BE2C (cell line): ENCODE measurements around the gene CTSK.
"Not testable (repeated sequence)": the region's sequence is repeated elsewhere in the genome, so short reads cannot be mapped to it uniquely, and the experiment has no call there.

Experiments used
- DNase-seq: peaks from one replicate; pipeline ENCODE4 v3.0.0-alpha.2; 2020
- H3K27me3 ChIP-seq: fragments of 250-450 bp; sonication (Bioruptor Pico); 2 replicates; pipeline ENCODE4 v1.5.1; 2020; ENCODE audit warnings: mild to moderate bottlenecking
- H3K36me3 ChIP-seq: fragments of 250-450 bp; sonication (Bioruptor Pico); 2 replicates; pipeline ENCODE4 v1.5.1; 2020; ENCODE audit warnings: mild to moderate bottlenecking
- H3K4me1 ChIP-seq: fragments of 250-450 bp; sonication (Bioruptor Pico); 2 replicates; pipeline ENCODE4 v1.5.1; 2020
- H3K4me3 ChIP-seq: 2 replicates; pipeline ENCODE4 v1.5.1; 2011; ENCODE audit warnings: low read depth, low read length
- H3K9me3 ChIP-seq: fragments of 250-450 bp; sonication (Bioruptor Pico); 2 replicates; pipeline ENCODE4 v1.5.1; 2020
- CTCF ChIP-seq: IDR thresholded peaks from 2 replicates; pipeline ENCODE4 v1.5.1; 2012; ENCODE audit warnings: mild to moderate bottlenecking, low read depth, low read length

Gene CTSK

GRCh38 chr1:150796374-150796773 lies 11.7 kb downstream of the CTSK start:
- H3K4me3 ChIP-seq = no peak overlapping the region
- H3K9me3 ChIP-seq = no peaks in the 10 kb centered on the region
- H3K36me3 ChIP-seq = no peaks in the 10 kb centered on the region
- no peak for TF ChIP-seq CTCF
- no peaks in the 10 kb centered on the region for H3K27me3 ChIP-seq
- H3K4me1 ChIP-seq = no peaks in the 10 kb centered on the region
- no peak for DNase-seq

- H3K36me3 ChIP-seq, DNase-seq, H3K9me3 ChIP-seq, H3K27me3 ChIP-seq, H3K4me3 ChIP-seq, H3K4me1 ChIP-seq: not testable (repeated sequence)
Observed at GRCh38 chr1:150793778-150794177, 14.3 kb downstream of the CTSK start.

- no peak for TF ChIP-seq CTCF
- no peaks in the 10 kb centered on the region for H3K4me1 ChIP-seq
Observed at GRCh38 chr1:150793221-150793620, 14.8 kb downstream of the CTSK start.

GRCh38 chr1:150791585-150791984 lies 16.5 kb downstream of the CTSK start:
- H3K4me3 ChIP-seq = no peak overlapping the region
- no peaks in the 10 kb centered on the region for H3K9me3 ChIP-seq
- no peaks in the 10 kb centered on the region for H3K27me3 ChIP-seq
- H3K36me3 ChIP-seq = no peaks in the 10 kb centered on the region
- DNase-seq = no peak
- TF ChIP-seq CTCF = no peak
- no peaks in the 10 kb centered on the region for H3K4me1 ChIP-seq

More at GRCh38 chr1:150793221-150793620, 14.8 kb downstream of the CTSK start:
- no peak overlapping the region for H3K4me3 ChIP-seq
- DNase-seq = no peak
- H3K36me3 ChIP-seq = no peaks in the 10 kb centered on the region
- H3K27me3 ChIP-seq = no peaks in the 10 kb centered on the region
- H3K9me3 ChIP-seq = no peaks in the 10 kb centered on the region

- TF ChIP-seq CTCF = no peak
- Histone ChIP-seq H3K27me3 (no peaks in the 10 kb centered on the region), H3K4me1 (no peaks in the 10 kb centered on the region), H3K4me3 (no peak overlapping the region), H3K36me3 (no peaks in the 10 kb centered on the region), H3K9me3 (no peaks in the 10 kb centered on the region)
- no peak for DNase-seq
Observed at GRCh38 chr1:150789396-150789795, 18.7 kb downstream of the CTSK start.

- Histone ChIP-seq H3K9me3 (no peaks in the 10 kb centered on the region), H3K4me3 (no peak overlapping the region), H3K4me1 (no peaks in the 10 kb centered on the region), H3K36me3 (no peaks in the 10 kb centered on the region), H3K27me3 (no peaks in the 10 kb centered on the region)
- DNase-seq = no peak
- TF ChIP-seq CTCF = no peak
Observed at GRCh38 chr1:150788946-150789345, 19.1 kb downstream of the CTSK start.

- Histone ChIP-seq H3K27me3 (no peaks in the 10 kb centered on the region), H3K4me1 (no peaks in the 10 kb centered on the region), H3K4me3 (no peak overlapping the region), H3K36me3 (no peaks in the 10 kb centered on the region), H3K9me3 (no peaks in the 10 kb centered on the region)
- TF ChIP-seq CTCF = no peak
- DNase-seq = no peak
Observed at GRCh38 chr1:150787455-150787854, 20.6 kb downstream of the CTSK start.
